Body of pancreas (tissue), 4 donors: Measurements from ENCODE around the gene NDRG3.
A peak's percentile ranks its signal among the peaks of the same experiment; 100 is the strongest.

Experiments used
- POLR2A ChIP-seq, 3 donors: fragments of 450-650 bp; IDR thresholded peaks; one replicate each; pipeline ENCODE4 v1.6.1; 2016; ENCODE audit warnings: antibody characterized with exemption in 3 of 3, mild to moderate bottlenecking in 2 of 3
- TF ChIP-seq, protein P1 (sequence below), 7 experiments: fragments of 450-650 bp in 4 of 7; fragments of 200-600 bp in 3 of 7; sonication (generic) in 3 of 7; IDR thresholded peaks; one replicate each; pipeline ENCODE4 v1.5.1; 2016 to 2019; ENCODE audit warnings: antibody characterized with exemption in 7 of 7

DNA sequence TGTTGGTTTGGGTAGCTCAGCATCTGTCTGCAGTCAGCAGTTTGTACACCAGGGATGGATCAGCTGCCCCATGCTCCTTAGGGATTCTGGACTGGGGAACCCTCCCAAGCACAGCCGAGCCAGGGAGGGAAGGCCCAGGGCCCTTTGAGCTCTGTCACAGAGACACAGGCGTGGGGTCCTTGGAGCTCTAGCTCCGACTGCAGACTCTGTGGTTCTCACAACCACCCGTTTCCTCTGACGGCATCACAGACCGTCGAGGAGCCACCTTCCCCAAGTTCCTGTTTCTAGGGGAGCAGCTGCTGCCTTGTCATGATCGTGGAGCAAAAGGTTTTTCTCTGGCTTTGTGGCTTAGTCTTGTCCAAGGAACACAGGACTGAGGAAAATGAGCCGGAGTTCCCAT is 99.9 kb downstream of the NDRG3 start, which contains the start of gene SLA2:
- TF ChIP-seq, protein P1, sequence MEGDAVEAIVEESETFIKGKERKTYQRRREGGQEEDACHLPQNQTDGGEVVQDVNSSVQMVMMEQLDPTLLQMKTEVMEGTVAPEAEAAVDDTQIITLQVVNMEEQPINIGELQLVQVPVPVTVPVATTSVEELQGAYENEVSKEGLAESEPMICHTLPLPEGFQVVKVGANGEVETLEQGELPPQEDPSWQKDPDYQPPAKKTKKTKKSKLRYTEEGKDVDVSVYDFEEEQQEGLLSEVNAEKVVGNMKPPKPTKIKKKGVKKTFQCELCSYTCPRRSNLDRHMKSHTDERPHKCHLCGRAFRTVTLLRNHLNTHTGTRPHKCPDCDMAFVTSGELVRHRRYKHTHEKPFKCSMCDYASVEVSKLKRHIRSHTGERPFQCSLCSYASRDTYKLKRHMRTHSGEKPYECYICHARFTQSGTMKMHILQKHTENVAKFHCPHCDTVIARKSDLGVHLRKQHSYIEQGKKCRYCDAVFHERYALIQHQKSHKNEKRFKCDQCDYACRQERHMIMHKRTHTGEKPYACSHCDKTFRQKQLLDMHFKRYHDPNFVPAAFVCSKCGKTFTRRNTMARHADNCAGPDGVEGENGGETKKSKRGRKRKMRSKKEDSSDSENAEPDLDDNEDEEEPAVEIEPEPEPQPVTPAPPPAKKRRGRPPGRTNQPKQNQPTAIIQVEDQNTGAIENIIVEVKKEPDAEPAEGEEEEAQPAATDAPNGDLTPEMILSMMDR (IDR thresholded peaks at IDR 0.05): no peak
- TF ChIP-seq POLR2A (IDR thresholded peaks at IDR 0.05): peak in 1 of 3 donors; percentile 8
